Smooth muscle cell of bladder (primary cell): ENCODE data around the gene NEAT1. TPM values are rescaled to one million over a fixed set of nuclear protein-coding genes. Genes with fewer than 3 reads are reported as not detected.

Experiments
- total RNA-seq: library from RNA; depleted of rRNA; stranded (reverse); fragments of >200 nt; gene quantifications from 2 replicates; pipeline ENCODE4 v1.2.3, GENCODE V29; 2014

Gene NEAT1
- total RNA-seq = 155 and 432 TPM in 2 replicates

DNA sequence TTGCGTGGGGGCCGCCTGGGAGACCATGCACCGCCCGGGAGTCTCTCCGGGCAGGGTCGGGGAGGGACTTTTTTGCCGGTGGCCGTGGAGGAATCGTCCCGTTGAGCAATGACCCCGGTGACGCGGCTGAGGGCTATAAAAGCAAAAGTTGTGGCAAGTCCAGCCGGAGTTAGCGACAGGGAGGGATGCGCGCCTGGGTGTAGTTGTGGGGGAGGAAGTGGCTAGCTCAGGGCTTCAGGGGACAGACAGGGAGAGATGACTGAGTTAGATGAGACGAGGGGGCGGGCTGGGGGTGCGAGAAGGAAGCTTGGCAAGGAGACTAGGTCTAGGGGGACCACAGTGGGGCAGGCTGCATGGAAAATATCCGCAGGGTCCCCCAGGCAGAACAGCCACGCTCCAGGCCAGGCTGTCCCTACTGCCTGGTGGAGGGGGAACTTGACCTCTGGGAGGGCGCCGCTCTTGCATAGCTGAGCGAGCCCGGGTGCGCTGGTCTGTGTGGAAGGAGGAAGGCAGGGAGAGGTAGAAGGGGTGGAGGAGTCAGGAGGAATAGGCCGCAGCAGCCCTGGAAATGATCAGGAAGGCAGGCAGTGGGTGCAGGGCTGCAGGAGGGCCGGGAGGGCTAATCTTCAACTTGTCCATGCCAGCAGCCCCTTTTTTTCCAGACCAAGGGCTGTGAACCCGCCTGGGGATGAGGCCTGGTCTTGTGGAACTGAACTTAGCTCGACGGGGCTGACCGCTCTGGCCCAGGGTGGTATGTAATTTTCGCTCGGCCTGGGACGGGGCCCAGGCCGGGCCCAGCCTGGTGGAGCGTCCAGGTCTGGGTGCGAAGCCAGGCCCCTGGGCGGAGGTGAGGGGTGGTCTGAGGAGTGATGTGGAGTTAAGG lies at the start of gene NEAT1:
Gene NEAT1 (plus strand): TSS at position 166 of the 883 bp plus-strand sequence.

DNA sequence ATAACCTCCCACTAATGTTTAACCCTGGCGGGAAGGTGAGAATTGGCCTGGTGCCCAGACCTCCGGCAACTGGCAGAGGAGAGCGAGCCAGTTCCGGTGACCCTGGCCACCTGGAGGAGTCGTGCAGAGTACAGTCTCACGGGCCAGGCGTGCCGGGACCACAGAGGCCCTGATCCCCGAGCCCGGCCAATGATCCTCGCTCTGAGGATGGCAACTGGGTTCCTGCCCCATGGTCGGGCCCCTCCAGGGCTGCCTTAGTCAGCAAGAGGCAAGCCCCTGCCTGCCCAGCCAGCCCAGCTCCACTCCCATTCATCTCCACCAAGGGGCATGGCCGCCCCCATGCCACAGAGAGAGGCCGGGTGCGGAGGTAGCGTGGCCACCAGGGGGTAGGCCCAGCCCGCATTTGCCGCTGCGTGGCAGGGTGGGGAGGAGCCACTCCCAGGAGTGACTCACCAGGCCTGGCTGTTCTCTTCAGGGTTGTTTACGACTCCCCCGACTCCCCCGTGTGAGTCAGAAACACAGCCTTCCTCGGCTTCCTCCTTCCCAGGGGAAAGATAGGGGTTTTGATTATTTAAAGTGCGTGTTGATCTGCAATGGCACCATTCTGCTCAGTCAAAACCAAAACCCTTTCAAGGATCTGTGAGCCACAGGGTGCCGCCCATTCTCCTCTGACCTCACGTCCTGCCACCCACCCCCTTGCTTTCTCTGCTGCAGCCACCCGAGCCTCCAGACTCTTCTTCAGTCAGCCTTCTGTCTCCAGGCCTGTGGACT lies 40.4 kb upstream of the NEAT1 start, which contains the start of gene SLC25A45:
Gene SLC25A45 (minus strand): TSS at position 614 of the 771 bp plus-strand sequence. CDS start 695 bp downstream, outside the sequence.

DNA sequence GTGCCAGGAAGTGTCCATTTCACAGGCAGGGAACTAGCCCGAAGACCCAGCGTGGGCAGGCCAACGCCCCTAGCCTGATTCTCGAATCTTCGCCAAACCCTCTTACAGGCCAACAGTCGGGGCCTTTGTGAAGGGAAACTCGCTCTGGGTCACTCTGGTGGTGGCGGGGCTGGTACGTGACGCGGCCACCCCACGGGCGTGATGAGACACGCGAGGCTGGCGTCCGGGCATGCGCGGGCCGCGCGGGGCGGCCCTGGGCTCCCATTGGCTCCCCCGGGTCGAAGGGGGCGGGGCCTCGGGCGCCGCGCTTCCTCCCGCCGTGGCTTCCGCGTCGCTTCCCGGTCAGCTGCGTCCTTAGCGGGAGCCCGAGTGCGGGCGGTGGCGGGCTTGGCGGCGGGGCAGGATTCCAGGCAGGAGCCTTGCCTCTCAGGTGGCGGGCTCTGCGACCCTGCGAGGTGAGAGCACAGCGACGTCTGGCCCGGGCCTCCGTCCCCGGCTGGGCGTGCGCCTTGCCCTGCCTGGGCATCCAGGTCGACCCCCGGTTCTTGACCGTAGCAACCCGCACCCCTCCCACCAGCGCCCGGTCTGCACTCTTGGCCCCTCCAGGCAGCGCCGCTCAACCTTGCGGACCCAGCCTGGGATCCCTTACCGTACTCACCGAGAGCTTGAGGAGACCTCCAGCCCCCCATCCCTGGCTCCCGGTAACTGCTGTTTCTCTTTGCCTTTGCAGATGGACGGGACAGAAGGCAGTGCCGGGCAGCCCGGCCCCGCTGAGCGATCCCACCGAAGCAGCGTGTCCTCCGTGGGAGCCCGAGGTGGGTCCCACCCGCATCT lies 36.1 kb upstream of the NEAT1 start, which contains the start of gene FRMD8:
Gene FRMD8 (plus strand): TSS at position 331 of the 834 bp plus-strand sequence. CDS start 400 bp downstream, at position 731.

Other genes with a start within 250 kb of the NEAT1 start
- 65.3 and 72.6 TPM in 2 replicates for gene CAPN1, start 240.9 kb upstream of the NEAT1 start, total RNA-seq
- 1.4 and 1.5 TPM in 2 replicates for gene POLA2, start 160.8 kb upstream of the NEAT1 start, total RNA-seq
- 15.0 and 23.2 TPM in 2 replicates for gene CDC42EP2, start 107.9 kb upstream of the NEAT1 start, total RNA-seq
- 26.5 and 27.7 TPM in 2 replicates for gene DPF2, start 88.9 kb upstream of the NEAT1 start, total RNA-seq
- gene TIGD3, start 68.0 kb upstream of the NEAT1 start, total RNA-seq = 0.14 and 0.18 TPM in 2 replicates
- 1.6 and 1.9 TPM in 2 replicates for gene SLC25A45, start 40.2 kb upstream of the NEAT1 start, total RNA-seq
- 15.8 and 27.3 TPM in 2 replicates for gene FRMD8, start 36.2 kb upstream of the NEAT1 start, total RNA-seq
- 9,122 and 13,115 TPM in 2 replicates for gene MALAT1, start 76.2 kb downstream of the NEAT1 start, total RNA-seq
- gene SCYL1, start 102.3 kb downstream of the NEAT1 start, total RNA-seq = 103 and 123 TPM in 2 replicates
- 19.3 and 40.2 TPM in 2 replicates for gene LTBP3, start 135.6 kb downstream of the NEAT1 start, total RNA-seq
- 32.0 and 32.6 TPM in 2 replicates for gene ZNRD2, start 147.7 kb downstream of the NEAT1 start, total RNA-seq
- 9.1 and 14.3 TPM in 2 replicates for gene FAM89B, start 149.7 kb downstream of the NEAT1 start, total RNA-seq
- gene EHBP1L1, start 153.3 kb downstream of the NEAT1 start, total RNA-seq = 30.4 and 35.2 TPM in 2 replicates
- gene KCNK7, start 173.0 kb downstream of the NEAT1 start, total RNA-seq = 0.09 and 0.43 TPM in 2 replicates
- gene MAP3K11, start 191.4 kb downstream of the NEAT1 start, total RNA-seq = 13.1 and 16.9 TPM in 2 replicates
- 8.4 and 12.6 TPM in 2 replicates for gene PCNX3, start 193.0 kb downstream of the NEAT1 start, total RNA-seq
- gene SIPA1, start 215.3 kb downstream of the NEAT1 start, total RNA-seq = 8.1 and 13.7 TPM in 2 replicates
- gene RELA, start 240.1 kb downstream of the NEAT1 start, total RNA-seq = 14.1 and 17.9 TPM in 2 replicates